Measurements from ENCODE around the gene PHF14. TPM values are rescaled to one million over a fixed set of nuclear protein-coding genes. Genes with fewer than 3 reads are reported as not detected.
A peak's percentile ranks its signal among the peaks of the same experiment; 100 is the strongest.

The PHF14 gene
- total RNA-seq, 1 donor from 2014 or later, result 63.9 TPM

DNA sequence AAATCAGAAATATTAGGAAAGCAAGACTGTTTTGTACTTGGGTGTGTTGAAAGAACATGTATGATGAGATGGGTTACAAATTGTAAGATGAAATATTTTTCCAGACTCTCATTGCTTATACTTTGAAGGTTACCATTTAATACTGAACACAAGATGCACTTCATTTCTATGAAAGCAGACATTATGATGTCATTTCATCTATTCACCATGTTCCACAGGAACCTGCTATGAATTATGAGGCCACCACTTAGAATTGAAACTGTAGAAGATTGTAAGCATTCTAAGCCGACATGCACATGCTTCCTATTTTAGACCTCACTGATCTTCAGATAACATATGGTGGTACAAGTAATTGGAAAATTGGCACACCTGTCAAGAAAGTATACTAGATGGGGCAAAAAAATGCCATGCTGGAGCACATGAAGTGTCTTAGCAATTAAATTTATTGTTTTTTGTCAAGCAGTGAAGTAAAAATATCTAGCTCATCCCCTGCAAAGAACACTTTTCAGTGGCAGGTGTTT lies 195.0 kb downstream of the PHF14 start:
- peaks cover 2% of the 10 kb centered on the region for H3K4me1 Mint-ChIP-seq (ENCODE audit: low read depth)

GRCh38 chr7:11170175-11170574 lies 196.5 kb downstream of the PHF14 start:
- peaks cover 2% of the 10 kb centered on the region for H3K4me1 Mint-ChIP-seq (ENCODE audit: low read depth)
- H3K9me3 Mint-ChIP-seq (ENCODE audit: low read depth), result no peaks in the 10 kb centered on the region
- H3K27ac Mint-ChIP-seq, result peak overlapping the region; percentile 12
- H3K27me3 Mint-ChIP-seq, result no peaks in the 10 kb centered on the region
- no peak overlapping the region for H3K4me3 Mint-ChIP-seq (ENCODE audit: low read depth)
- no peaks in the 10 kb centered on the region for H3K36me3 Mint-ChIP-seq (ENCODE audit: insufficient read depth)
- TF ChIP-seq, protein P1, sequence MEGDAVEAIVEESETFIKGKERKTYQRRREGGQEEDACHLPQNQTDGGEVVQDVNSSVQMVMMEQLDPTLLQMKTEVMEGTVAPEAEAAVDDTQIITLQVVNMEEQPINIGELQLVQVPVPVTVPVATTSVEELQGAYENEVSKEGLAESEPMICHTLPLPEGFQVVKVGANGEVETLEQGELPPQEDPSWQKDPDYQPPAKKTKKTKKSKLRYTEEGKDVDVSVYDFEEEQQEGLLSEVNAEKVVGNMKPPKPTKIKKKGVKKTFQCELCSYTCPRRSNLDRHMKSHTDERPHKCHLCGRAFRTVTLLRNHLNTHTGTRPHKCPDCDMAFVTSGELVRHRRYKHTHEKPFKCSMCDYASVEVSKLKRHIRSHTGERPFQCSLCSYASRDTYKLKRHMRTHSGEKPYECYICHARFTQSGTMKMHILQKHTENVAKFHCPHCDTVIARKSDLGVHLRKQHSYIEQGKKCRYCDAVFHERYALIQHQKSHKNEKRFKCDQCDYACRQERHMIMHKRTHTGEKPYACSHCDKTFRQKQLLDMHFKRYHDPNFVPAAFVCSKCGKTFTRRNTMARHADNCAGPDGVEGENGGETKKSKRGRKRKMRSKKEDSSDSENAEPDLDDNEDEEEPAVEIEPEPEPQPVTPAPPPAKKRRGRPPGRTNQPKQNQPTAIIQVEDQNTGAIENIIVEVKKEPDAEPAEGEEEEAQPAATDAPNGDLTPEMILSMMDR (IDR thresholded peaks at IDR 0.05; ENCODE audit: unreplicated experiment), result no peak
- DNase-seq (ENCODE audit: low spot score, unreplicated experiment), result no peak

More for the DNA sequence above, 195.0 kb downstream of the PHF14 start:
- no peaks in the 10 kb centered on the region for H3K27me3 Mint-ChIP-seq
- no peaks in the 10 kb centered on the region for H3K9me3 Mint-ChIP-seq (ENCODE audit: low read depth)
- no peak overlapping the region for H3K4me3 Mint-ChIP-seq (ENCODE audit: low read depth)
- peaks cover 5% of the 10 kb centered on the region for H3K36me3 Mint-ChIP-seq (ENCODE audit: insufficient read depth)
- no peak for DNase-seq (ENCODE audit: low spot score, unreplicated experiment)
- TF ChIP-seq, protein P1 (IDR thresholded peaks at IDR 0.05; ENCODE audit: unreplicated experiment), result no peak
- no peak overlapping the region for H3K27ac Mint-ChIP-seq

- Mint-ChIP-seq H3K36me3 (ENCODE audit: insufficient read depth) (no peaks in the 10 kb centered on the region), H3K4me1 (ENCODE audit: low read depth) (no peaks in the 10 kb centered on the region), H3K4me3 (ENCODE audit: low read depth) (no peak overlapping the region), H3K27ac (peak overlapping the region; percentile 45), H3K9me3 (ENCODE audit: low read depth) (no peaks in the 10 kb centered on the region), H3K27me3 (no peaks in the 10 kb centered on the region)
- TF ChIP-seq, protein P1 (IDR thresholded peaks at IDR 0.05; ENCODE audit: unreplicated experiment), result no peak
- DNase-seq (ENCODE audit: low spot score, unreplicated experiment), result no peak
Observed at GRCh38 chr7:11170863-11171568, 197.3 kb downstream of the PHF14 start.

DNA sequence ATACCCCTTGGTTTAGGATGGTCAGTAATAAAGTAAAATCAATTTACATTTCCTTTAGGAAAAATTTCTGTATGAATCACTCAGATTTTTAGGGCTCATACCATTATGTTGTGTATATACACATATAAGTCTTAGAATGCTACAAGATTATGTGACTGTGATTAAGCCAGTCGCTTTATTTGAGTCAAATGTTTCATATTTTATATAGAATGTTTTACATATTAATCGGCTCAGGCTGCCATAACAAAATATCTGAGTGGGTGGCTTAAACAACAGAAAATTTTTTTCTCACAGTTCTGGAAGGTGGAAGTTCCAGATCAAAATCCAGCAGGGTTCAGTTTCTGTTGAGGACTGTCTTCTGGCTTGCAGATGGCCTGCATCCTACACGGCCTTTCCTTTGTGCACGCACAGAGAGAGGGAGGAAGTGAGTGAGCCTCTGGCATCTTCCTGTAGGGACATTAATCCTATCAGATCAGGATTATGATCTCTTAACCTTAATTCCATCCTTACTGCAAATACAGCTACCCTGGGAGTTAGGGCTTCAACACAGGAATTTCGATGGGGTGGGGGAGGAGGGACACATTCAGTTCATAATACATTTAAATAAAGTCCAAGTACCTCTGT lies 198.0 kb downstream of the PHF14 start:
- no peaks in the 10 kb centered on the region for H3K36me3 Mint-ChIP-seq (ENCODE audit: insufficient read depth)
- no peaks in the 10 kb centered on the region for H3K4me1 Mint-ChIP-seq (ENCODE audit: low read depth)
- H3K9me3 Mint-ChIP-seq (ENCODE audit: low read depth), result no peaks in the 10 kb centered on the region
- TF ChIP-seq, protein P1 (IDR thresholded peaks at IDR 0.05; ENCODE audit: unreplicated experiment), result no peak
- no peak overlapping the region for H3K4me3 Mint-ChIP-seq (ENCODE audit: low read depth)
- no peak for DNase-seq (ENCODE audit: low spot score, unreplicated experiment)
- no peaks in the 10 kb centered on the region for H3K27me3 Mint-ChIP-seq
- no peak overlapping the region for H3K27ac Mint-ChIP-seq

DNA sequence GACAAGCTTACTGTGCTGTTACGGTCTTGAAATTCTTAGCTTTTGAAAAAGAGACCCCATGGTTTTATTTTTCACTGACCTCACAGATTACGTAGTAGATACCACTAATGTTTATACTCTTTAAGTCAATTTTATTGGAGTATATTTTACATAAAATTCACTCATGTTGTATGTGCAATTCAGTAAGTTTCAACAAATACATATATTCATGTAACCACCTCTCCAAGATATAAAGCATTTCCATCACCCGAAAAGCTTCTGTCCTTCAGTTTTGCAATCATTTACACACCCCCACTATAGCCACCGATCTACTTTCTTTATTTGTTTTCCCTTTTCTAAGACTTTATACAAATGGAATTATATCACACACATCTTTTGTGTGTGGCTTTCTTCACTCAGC lies 199.2 kb downstream of the PHF14 start:
- Mint-ChIP-seq H3K27ac (no peak overlapping the region), H3K36me3 (ENCODE audit: insufficient read depth) (no peaks in the 10 kb centered on the region), H3K4me1 (ENCODE audit: low read depth) (no peaks in the 10 kb centered on the region), H3K4me3 (ENCODE audit: low read depth) (no peak overlapping the region), H3K27me3 (no peaks in the 10 kb centered on the region), H3K9me3 (ENCODE audit: low read depth) (no peaks in the 10 kb centered on the region)
- DNase-seq (ENCODE audit: low spot score, unreplicated experiment), result no peak
- TF ChIP-seq, protein P1 (IDR thresholded peaks at IDR 0.05; ENCODE audit: unreplicated experiment), result no peak

Measured in progenitor cell of endocrine pancreas (in vitro differentiated cells).